Fibroblast of the aortic adventitia (primary cell): Measurements from ENCODE around the gene CD300LG. TPM values are rescaled to one million over a fixed set of nuclear protein-coding genes. Genes with fewer than 3 reads are reported as not detected.

Source experiments
- DNase-seq: peaks from one replicate; pipeline ENCODE4 v3.0.0-alpha.2; 2010; ENCODE audit warnings: low read depth
- H3K4me3 ChIP-seq: 2 replicates; pipeline ENCODE4 v1.5.1; 2011; ENCODE audit warnings: low read depth, mild to moderate bottlenecking, control low read depth, low read length, moderate library complexity
- total RNA-seq: library from RNA; depleted of rRNA; stranded (reverse); fragments of >200 nt; gene quantifications from 2 replicates; pipeline ENCODE4 v1.2.3, GENCODE V29; 2012; ENCODE audit warnings: low replicate concordance
- TF ChIP-seq, protein P1 (sequence below): IDR thresholded peaks from 2 replicates; pipeline ENCODE4 v1.5.1; 2011; ENCODE audit warnings: mild to moderate bottlenecking, low read length, control low read depth, inconsistent platforms; ENCODE audit not compliant: insufficient read depth

CD300LG gene
- total RNA-seq, 1 donor = not detected

DNA sequence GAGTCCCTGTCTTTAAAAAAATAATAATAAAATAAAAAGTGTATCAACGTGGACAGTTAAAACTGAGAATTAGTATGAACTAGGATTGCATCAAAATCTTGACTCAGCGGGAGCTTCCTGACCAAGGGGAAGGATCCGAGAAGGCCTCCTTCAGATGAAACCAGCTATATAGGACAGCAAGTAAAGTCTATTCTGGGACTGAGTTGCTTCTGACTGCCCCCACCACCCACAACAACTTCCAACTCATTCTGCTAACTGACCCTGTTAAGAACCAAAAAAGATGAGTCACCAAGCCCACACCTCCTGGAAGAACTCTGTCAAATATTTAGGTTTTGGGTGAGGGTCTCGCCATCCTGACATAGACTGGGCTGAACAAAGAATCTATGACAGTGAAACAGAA is 38.9 kb upstream of the CD300LG start:
- H3K4me3 ChIP-seq = no peak overlapping the region

GRCh38 chr17:43809121-43809520 is 37.9 kb upstream of the CD300LG start:
- H3K4me3 ChIP-seq = no peak overlapping the region
- DNase-seq = no peak
- TF ChIP-seq, protein P1, sequence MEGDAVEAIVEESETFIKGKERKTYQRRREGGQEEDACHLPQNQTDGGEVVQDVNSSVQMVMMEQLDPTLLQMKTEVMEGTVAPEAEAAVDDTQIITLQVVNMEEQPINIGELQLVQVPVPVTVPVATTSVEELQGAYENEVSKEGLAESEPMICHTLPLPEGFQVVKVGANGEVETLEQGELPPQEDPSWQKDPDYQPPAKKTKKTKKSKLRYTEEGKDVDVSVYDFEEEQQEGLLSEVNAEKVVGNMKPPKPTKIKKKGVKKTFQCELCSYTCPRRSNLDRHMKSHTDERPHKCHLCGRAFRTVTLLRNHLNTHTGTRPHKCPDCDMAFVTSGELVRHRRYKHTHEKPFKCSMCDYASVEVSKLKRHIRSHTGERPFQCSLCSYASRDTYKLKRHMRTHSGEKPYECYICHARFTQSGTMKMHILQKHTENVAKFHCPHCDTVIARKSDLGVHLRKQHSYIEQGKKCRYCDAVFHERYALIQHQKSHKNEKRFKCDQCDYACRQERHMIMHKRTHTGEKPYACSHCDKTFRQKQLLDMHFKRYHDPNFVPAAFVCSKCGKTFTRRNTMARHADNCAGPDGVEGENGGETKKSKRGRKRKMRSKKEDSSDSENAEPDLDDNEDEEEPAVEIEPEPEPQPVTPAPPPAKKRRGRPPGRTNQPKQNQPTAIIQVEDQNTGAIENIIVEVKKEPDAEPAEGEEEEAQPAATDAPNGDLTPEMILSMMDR = no peak

More for the DNA sequence above, 38.9 kb upstream of the CD300LG start:
- TF ChIP-seq, protein P1 = no peak
- no peak for DNase-seq

DNA sequence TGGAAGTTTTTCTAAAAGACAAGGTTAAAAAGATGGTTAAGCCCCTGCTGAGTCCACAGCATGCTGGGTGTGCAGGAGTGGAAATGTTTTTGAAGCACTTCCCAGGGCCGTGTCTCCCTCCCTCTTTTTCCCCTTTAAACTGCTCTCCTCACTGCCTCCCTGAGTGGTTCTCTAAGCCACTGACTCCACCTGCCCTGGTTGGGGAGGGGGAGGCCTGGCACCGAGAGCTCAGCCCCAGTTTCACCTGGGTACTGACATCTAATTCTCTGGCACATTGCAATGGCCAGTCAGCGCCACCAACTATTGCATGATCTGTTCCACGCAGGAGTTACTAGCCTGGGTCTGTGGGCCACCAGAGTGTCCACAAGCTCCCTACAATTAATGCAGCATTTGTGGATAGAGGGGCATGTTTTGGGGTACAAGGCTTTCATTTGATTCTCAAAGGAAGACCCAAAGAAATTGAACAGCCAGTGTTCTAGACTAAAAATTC is 36.7 kb upstream of the CD300LG start:
- H3K4me3 ChIP-seq = no peak overlapping the region
- TF ChIP-seq, protein P1 = no peak
- DNase-seq = no peak

GRCh38 chr17:43810823-43811222 is 36.2 kb upstream of the CD300LG start:
- DNase-seq = no peak
- TF ChIP-seq, protein P1 = no peak
- no peak overlapping the region for H3K4me3 ChIP-seq

DNA sequence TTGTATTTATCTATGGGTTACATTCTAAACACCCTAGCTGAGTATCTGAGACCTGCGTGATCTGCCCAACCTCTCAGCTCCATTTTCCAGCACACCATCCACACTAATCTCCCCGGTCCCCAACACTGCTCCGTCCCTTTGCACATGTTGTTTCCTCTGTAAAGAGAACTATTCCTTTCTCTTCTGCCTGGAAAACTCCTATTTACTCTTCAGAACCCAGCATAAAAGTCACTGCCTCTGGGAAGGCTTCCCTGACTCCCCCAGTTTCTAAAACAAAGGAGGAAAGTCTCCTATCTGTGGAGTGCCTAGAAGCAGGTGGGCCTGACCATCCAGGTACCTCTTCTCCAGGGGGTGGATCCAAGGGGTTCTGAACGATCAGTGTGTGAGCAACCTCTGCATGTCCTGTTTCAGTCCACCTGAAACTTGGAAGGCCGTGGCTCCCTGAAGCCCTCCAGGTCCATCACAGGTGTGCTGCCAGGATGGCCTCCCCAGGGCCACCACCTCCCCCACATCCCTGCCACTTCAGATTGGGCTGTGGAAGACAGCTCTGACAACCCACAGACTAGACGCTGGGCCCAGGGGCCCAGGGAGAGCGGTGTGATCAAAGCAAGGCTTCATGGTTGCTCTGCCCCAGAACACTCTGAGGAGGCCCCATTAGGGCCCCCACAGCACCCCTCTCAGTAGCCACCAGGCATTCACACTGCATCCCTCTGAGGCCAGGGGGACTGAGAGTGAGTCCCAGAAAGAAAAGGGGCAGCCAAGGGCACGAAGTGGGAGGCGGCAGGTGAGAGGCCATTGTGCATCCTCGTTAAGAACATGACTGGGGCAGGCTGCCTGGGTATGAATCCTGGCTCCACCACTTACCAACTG is 34.3 kb upstream of the CD300LG start:
- no peak overlapping the region for H3K4me3 ChIP-seq
- DNase-seq = no peak
- TF ChIP-seq, protein P1 = no peak

- TF ChIP-seq, protein P1 = no peak
- no peak overlapping the region for H3K4me3 ChIP-seq
- no peak for DNase-seq
These were observed 33.6 kb upstream of the CD300LG start for GRCh38 chr17:43813386-43813785.

DNA sequence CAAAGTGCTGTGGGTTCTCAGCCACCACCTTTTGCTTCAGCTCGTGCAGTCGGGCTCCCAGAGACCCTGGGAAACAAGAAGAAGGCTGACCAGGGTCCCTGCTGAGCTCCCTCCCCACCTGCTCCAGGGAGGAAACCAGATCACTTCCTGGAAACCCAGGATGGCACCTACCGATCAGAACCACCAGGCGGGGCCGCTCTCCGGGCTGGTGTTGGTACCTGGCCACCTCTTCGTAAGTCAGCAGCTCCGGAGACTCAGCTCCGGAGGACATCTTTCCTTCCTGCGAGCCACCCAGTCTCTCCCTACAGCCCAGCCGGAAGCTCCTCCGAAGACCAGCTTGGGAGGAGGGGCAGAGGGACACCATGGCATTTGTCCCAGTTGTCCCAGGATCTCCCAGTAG is 33.0 kb upstream of the CD300LG start:
- TF ChIP-seq, protein P1 = no peak
- H3K4me3 ChIP-seq = no peak overlapping the region
- no peak for DNase-seq
